GM12875 (cell line): ENCODE data around the gene CD40LG.

ENCODE experiments used
- H3K4me3 ChIP-seq: one replicate; pipeline ENCODE4 v1.5.1; 2011; ENCODE audit warnings: low read depth, low read length, control low read depth
- CTCF ChIP-seq: IDR thresholded peaks from 2 replicates; pipeline ENCODE4 v1.5.1; 2011; ENCODE audit warnings: low read depth, mild to moderate bottlenecking, control low read depth, inconsistent platforms, low read length, moderate library complexity, borderline replicate concordance; ENCODE audit not compliant: insufficient read depth

Gene CD40LG

GRCh38 chrX:136647677-136648360, at the start of gene CD40LG:
Gene CD40LG, plus strand, starts transcription at chrX:136648158. Its CDS starts 91 bp downstream, at chrX:136648249.
- TF ChIP-seq CTCF, result no peak
- no peak within 1 kb of the TSS for H3K4me3 ChIP-seq

GRCh38 chrX:136598631-136599030, 49.3 kb upstream of the CD40LG start:
- no peak for TF ChIP-seq CTCF
- H3K4me3 ChIP-seq, result no peak overlapping the region

- TF ChIP-seq CTCF, result no peak
- no peak overlapping the region for H3K4me3 ChIP-seq
These were observed 47.9 kb upstream of the CD40LG start for GRCh38 chrX:136600059-136600458.

GRCh38 chrX:136607236-136607635, 40.7 kb upstream of the CD40LG start:
- no peak for TF ChIP-seq CTCF
- no peak overlapping the region for H3K4me3 ChIP-seq

GRCh38 chrX:136608295-136608933, 39.5 kb upstream of the CD40LG start:
- 0 out of 2 replicates have a peak, but pooled peaks have one; percentile 17 for TF ChIP-seq CTCF
- H3K4me3 ChIP-seq, result no peak overlapping the region

GRCh38 chrX:136616987-136617685, 30.8 kb upstream of the CD40LG start:
- no peak for TF ChIP-seq CTCF
- H3K4me3 ChIP-seq, result no peak overlapping the region
